Upper lobe of right lung (tissue), 1 donor: Measurements from ENCODE around the gene CCDC181. TPM values are rescaled to one million over a fixed set of nuclear protein-coding genes. Genes with fewer than 3 reads are reported as not detected.

Experiments used
- ATAC-seq: fragments of 200-7000 bp; cut with Tn5 transposase; one replicate; pipeline ENCODE4 v1.9.1; 2020; ENCODE audit warnings: mild to moderate bottlenecking, moderate library complexity
- DNase-seq: peaks from one replicate; pipeline ENCODE4 v3.0.0-alpha.2; 2020
- H3K27ac ChIP-seq: fragments of 200-600 bp; one replicate; pipeline ENCODE4 v1.8.0; 2022
- H3K27me3 ChIP-seq: fragments of 200-600 bp; one replicate; pipeline ENCODE4 v1.8.0; 2022; ENCODE audit warnings: mild to moderate bottlenecking
- H3K36me3 ChIP-seq: fragments of 200-600 bp; one replicate; pipeline ENCODE4 v1.8.0; 2022
- H3K4me1 ChIP-seq: fragments of 200-600 bp; one replicate; pipeline ENCODE4 v1.8.0; 2022
- H3K4me3 ChIP-seq: fragments of 200-600 bp; one replicate; pipeline ENCODE4 v1.8.0; 2022; ENCODE audit warnings: mild to moderate bottlenecking
- H3K9me3 ChIP-seq: fragments of 200-600 bp; one replicate; pipeline ENCODE4 v1.8.0; 2022
- intact Hi-C: fragments of 100-400 bp; cut with DNase I; formaldehyde crosslinking; loops from one replicate; pipeline ENCODE4 v1.11.0; 2022
- total RNA-seq: library from RNA; stranded (reverse); fragmentation: NEBNext Ultra II Directional; extraction: Animal tissue kit (Norgen Biotek cat#: 25700); gene quantifications from one replicate; pipeline ENCODE4 v1.2.1, GENCODE V29; 2021
- TF ChIP-seq, protein P1 (sequence below): fragments of 200-600 bp; IDR thresholded peaks from one replicate; pipeline ENCODE4 v1.8.0; 2022; ENCODE audit warnings: antibody characterized with exemption
- donor health status: DM: no; HTN: yes; CAD: no; lungs with severe emphysema.

Gene CCDC181
- total RNA-seq, 1 donor from 2014 or later: 0.32 TPM

- intact Hi-C loops: loop anchor here (5.0 kb wide), 1 partner anchor 743 kb away; no protein-coding TSS in a partner anchor
- H3K4me3 ChIP-seq: no peak overlapping the region
- H3K27ac ChIP-seq: no peak overlapping the region
- H3K27me3 ChIP-seq: no peaks in the 10 kb centered on the region
- no peaks in the 10 kb centered on the region for H3K9me3 ChIP-seq
- ATAC-seq: no peak
- no peaks in the 10 kb centered on the region for H3K36me3 ChIP-seq
- DNase-seq: no peak
- TF ChIP-seq, protein P1, sequence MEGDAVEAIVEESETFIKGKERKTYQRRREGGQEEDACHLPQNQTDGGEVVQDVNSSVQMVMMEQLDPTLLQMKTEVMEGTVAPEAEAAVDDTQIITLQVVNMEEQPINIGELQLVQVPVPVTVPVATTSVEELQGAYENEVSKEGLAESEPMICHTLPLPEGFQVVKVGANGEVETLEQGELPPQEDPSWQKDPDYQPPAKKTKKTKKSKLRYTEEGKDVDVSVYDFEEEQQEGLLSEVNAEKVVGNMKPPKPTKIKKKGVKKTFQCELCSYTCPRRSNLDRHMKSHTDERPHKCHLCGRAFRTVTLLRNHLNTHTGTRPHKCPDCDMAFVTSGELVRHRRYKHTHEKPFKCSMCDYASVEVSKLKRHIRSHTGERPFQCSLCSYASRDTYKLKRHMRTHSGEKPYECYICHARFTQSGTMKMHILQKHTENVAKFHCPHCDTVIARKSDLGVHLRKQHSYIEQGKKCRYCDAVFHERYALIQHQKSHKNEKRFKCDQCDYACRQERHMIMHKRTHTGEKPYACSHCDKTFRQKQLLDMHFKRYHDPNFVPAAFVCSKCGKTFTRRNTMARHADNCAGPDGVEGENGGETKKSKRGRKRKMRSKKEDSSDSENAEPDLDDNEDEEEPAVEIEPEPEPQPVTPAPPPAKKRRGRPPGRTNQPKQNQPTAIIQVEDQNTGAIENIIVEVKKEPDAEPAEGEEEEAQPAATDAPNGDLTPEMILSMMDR: no peak
- no peaks in the 10 kb centered on the region for H3K4me1 ChIP-seq
These were observed 81.8 kb downstream of the CCDC181 start for GRCh38 chr1:169345511-169345910.

Other genes with a start within 250 kb of the CCDC181 start
- gene NME7, start 59.7 kb downstream of the CCDC181 start, total RNA-seq: 12.1 TPM
- 22.4 TPM for gene BLZF1, start 59.3 kb downstream of the CCDC181 start, total RNA-seq
- 12.8 TPM for gene SLC19A2, start 58.5 kb upstream of the CCDC181 start, total RNA-seq
- 1.6 TPM for gene F5, start 159.0 kb upstream of the CCDC181 start, total RNA-seq
- gene SELP, start 202.7 kb upstream of the CCDC181 start, total RNA-seq: 61.5 TPM